HuH-7.5 (cell line): ENCODE results near the gene SMYD3.
"Not testable (repeated sequence)": the region's sequence is repeated elsewhere in the genome, so short reads cannot be mapped to it uniquely, and the experiment has no call there.

Experiments used
- DNase-seq: peaks from one replicate; pipeline ENCODE4 v3.0.0; 2011; ENCODE audit warnings: low spot score

Gene SMYD3

DNA sequence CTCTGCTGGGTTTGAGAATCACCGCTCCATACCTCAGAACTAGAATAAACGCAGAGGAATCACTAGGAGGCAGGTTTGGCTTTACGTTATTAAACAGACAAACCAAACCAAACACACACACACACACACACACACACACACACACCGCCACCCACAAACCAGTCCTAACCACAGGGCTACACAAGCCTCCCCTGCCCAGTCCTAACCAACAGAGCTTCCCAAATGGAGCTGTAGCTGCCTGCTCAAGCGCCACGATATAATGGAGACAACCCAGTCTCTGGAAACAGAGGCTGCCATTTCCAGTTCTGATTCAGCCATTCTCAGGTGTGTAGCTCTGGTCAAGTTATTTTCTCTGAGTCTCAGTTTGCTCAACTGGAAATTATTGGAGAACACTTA is 519.1 kb downstream of the SMYD3 start:
- no peak for DNase-seq

GRCh38 chr1:245987577-245987976 is 519.5 kb downstream of the SMYD3 start:
- no peak for DNase-seq

GRCh38 chr1:245987219-245987545 is 519.9 kb downstream of the SMYD3 start:
- no peak for DNase-seq

GRCh38 chr1:245986404-245987218 is 520.5 kb downstream of the SMYD3 start:
- no peak for DNase-seq

DNA sequence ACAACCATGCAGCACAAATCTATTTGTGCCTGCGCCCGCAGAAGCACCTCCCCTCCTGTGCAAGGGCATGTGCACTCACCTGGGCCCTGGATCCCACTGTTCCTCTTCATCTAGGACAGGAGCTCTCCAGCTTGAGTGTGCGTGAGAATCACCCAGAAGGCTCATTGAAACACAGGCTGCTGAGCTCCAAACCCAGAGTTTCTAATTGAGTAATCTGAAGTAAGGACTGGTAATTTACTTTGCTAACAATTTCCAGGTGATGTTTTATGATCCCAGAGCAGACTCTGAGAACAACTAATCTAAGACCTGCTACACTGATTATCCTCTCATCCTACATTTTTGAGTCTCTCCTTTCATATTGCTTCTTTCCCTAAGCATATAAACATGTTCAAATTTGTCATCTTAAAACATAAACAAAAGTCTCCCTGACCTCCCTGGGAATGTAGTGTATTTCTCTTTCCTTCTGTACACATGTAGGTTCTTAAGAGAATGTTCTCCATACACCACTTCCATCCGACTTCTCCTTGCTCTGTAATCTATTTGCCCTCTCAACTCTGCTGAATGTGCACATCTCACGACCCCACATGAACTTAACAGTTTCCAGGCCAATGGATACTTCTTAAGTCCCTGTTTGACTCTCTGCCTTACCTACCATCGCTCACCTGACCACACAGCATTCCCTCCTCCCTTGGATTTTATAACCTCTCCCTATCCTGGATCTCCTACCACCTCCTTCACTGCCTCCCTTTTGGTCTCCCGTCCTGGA is 522.5 kb downstream of the SMYD3 start:
- no peak for DNase-seq

DNA sequence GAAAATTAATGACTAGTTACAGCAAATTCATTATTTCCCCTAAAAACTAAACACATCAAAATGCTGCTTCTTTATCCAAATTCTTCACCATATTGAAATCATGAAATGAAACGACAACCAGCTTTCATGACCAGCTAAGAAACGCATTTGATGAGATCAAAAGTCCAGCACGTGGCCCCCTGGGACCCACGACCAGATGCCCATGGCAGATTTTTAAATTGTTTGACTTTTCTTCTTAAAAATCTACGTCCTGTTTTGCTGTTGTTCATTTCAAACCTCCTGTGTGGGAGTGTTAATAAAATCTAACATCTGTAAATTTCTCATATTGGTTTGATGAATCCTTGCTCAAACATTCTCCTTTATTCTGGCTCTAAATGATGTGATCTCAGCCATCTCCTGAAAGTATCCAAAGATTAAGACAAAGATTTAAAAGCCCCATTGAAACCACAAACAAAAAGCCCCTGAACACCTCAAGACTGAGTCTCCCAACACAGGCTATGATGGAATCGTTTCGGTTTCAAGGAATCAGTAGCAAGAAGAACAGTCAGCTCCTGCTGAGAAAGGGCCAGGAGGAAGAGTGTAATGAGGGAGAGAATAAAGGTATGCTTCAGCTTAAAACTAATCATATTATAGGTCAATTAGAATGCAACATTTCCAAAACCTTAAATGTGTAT is 523.6 kb downstream of the SMYD3 start:
- DNase-seq = no peak

DNA sequence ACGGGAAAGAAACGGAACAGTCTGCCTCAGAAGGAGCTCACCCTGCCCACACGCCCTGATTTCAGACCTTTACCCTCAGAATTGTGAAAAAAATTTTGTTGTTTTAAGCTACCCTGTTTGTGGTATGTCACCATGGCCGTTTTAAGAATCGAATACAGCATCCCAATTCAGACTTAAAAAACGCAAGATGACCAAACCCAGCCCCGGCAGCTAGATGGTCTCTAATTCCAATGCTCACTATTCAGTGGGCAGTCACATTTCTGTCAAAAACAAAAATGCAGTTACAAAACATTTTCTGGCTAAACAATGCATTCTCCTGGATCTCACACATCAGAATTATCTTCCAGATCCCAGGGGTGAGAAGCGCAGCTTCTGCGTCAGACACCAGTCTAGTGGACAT is 527.5 kb downstream of the SMYD3 start:
- DNase-seq = no peak

DNA sequence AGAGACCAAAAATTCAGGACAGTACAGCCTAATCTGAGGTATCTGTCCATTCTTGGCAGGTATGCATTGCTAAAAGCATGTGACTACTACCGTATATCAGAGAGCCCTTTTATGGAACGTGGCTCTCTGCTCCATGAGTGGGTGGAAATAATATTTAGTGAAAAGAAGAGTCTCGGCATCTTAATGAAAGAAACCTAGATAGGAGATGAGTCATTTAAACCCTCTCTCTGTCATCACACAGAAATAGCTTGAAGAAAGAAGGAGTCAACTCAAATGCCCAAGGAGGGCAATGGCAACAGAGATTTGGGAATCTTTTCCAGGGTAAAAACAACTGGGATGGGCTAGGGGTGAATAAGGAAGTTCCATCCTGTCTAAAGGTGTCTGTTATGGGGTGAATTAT is 528.2 kb downstream of the SMYD3 start:
- DNase-seq = no peak

- no peak for DNase-seq
Observed at GRCh38 chr1:245972476-245972875, 534.6 kb downstream of the SMYD3 start.

- no peak for DNase-seq
Observed at GRCh38 chr1:245971711-245972085, 535.4 kb downstream of the SMYD3 start.

- not testable (repeated sequence) for DNase-seq
Observed at GRCh38 chr1:245971076-245971710, 535.9 kb downstream of the SMYD3 start.

DNA sequence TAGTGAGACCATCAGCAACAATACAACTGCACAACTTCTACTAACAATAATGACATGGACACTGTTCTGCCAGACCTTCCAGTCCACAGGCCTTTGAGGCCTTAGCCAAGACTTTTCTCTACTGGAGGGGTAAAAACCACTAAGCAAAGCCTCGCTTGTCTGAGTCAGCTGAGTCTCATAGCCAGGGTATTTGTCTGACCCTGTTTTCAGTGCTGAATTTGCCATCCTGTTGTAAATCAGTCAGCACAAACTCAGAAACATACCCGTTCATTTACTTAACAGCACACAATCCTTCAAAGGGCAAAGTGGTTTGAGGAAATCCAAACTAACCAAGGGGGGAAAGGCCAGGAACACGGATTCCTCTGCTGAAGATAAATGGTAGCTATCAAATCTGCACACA is 537.8 kb downstream of the SMYD3 start:
- DNase-seq = no peak

DNA sequence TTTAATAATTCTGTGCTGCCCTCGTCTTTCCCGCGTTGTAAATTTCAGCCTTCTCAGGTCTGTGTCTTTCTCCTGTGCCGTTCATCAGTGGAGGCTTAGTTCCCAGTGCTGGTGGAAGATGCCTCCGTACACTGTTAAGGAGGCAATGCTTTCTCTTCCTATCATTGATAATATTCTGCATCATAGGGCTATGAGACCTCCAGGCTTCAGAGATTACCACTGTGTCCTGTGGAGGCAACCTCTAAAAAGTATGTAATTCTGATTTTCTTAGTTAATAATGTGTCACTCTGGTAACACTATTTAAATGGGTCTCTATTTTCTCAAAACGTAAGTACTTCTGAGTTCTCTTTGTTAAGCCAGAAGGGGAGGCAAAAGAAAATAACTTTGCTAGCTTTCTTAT is 538.3 kb downstream of the SMYD3 start:
- no peak for DNase-seq

DNA sequence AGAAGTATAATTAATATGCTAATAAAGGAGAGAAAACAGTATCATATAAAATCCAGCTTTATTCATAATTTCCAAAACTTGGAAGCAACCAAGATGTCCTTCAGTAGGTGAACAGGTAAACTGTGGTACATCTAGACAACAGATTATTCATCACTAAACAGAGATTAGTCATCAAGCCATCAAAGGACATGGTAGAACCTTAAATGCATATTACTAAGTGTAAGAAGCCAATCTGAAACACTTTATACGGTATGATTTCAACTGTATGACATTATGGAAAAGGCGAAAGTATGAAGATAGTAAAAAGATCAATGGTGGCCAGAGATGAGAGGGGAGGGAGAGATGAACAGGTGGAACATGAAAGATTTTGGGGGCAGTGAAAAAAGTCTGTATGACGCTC is 541.7 kb downstream of the SMYD3 start:
- DNase-seq = no peak

GRCh38 chr1:245963649-245964048 is 543.4 kb downstream of the SMYD3 start:
- DNase-seq = no peak

- DNase-seq = no peak
Observed at GRCh38 chr1:245962453-245962852, 544.6 kb downstream of the SMYD3 start.

- no peak for DNase-seq
Observed at GRCh38 chr1:245961137-245961540, 545.9 kb downstream of the SMYD3 start.

DNA sequence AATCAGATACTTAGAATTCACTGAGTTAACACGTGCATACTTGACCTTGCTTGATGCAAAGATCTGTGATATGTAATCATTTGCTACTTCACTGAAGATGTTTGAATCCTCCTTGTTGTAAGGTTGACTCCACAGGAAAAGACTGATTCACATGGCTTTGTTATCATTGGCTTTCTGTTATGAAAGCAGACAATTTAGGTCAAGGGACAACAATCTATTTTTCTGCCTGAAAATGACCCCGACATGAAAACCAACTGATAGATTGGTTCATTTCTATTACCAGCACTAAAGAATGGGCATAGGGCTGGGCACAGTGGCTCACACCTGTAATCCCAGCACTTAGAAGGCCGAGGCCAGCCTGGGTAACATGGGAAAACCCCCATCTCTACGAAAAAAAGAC is 546.9 kb downstream of the SMYD3 start:
- no peak for DNase-seq

- no peak for DNase-seq
Observed at GRCh38 chr1:245958016-245958415, 549.1 kb downstream of the SMYD3 start.

DNA sequence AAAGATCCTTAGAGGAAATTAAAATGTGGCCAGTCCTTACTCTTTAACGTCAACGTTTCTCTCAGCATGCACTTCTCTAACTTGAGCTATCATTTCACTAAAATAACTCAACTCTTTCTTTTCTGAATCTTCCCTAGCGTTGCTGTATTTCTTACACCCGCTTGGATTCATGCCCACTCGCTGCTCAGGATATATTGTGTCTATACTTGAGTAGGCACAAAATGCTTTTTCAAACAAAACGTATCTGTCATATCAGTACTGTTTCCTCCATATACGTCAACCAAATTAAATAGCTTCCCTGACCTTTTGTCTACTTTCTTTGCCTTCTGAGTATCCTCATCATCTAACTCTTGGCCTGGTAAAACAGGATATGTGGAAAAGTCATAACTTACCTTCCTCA is 549.7 kb downstream of the SMYD3 start:
- DNase-seq = no peak

DNA sequence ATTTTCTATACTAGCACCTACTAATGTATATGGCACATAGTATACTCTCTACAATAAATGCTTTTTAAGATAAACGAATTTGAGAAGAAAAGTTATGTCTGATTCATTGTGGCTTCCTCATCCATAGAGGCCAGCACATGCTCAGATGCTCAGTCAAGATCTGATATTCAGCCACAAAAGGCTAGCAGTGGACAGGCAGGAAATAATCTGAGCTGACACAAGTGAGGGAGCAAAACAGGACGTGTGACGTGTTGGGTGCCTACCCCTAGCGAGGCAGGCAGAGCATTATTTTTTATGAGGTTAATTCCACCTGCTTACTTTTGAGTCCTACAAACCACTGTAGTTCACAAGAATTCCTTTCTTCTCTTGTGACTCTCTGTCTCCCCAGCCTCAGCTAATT is 550.9 kb downstream of the SMYD3 start:
- DNase-seq = no peak

- DNase-seq = no peak
Observed at GRCh38 chr1:245953876-245954660, 553.0 kb downstream of the SMYD3 start.
